HEK293 (cell line): ENCODE results near the gene PDP2.

ENCODE experiments used
- GLIS2 ChIP-seq: fragments of 450-650 bp; formaldehyde crosslinking; IDR thresholded peaks from 2 replicates; pipeline ENCODE4 v1.5.1; 2016; ENCODE audit warnings: missing biosample characterization, missing genetic modification characterization
- ZNF174 ChIP-seq: fragments of 450-650 bp; formaldehyde crosslinking; IDR thresholded peaks from 2 replicates; pipeline ENCODE4 v1.5.0; 2017; ENCODE audit warnings: missing biosample characterization, mild to moderate bottlenecking, missing genetic modification characterization
- ZNF24 ChIP-seq: fragments of 450-650 bp; formaldehyde crosslinking; IDR thresholded peaks from 2 replicates; pipeline ENCODE4 v1.5.1; 2016; ENCODE audit warnings: missing biosample characterization, missing genetic modification characterization
- ZNF558 ChIP-seq: fragments of 450-650 bp; formaldehyde crosslinking; IDR thresholded peaks from 2 replicates; pipeline ENCODE4 v1.5.1; 2016; ENCODE audit warnings: missing biosample characterization, missing genetic modification characterization
- TF ChIP-seq, protein P1 (sequence below): fragments of 450-650 bp; formaldehyde crosslinking; IDR thresholded peaks from 2 replicates; pipeline ENCODE4 v1.5.1; 2016; ENCODE audit warnings: missing biosample characterization, missing genetic modification characterization
- TF ChIP-seq, protein P2 (sequence below): fragments of 450-650 bp; formaldehyde crosslinking; IDR thresholded peaks from 2 replicates; pipeline ENCODE4 v1.5.1; 2016; ENCODE audit warnings: missing biosample characterization, missing genetic modification characterization, borderline replicate concordance
- TF ChIP-seq, protein P3 (sequence below): fragments of 450-650 bp; formaldehyde crosslinking; IDR thresholded peaks from 2 replicates; pipeline ENCODE4 v1.5.1; 2016; ENCODE audit warnings: missing biosample characterization, missing genetic modification characterization
- TF ChIP-seq, protein P4 (sequence below): fragments of 450-650 bp; formaldehyde crosslinking; optimal IDR thresholded peaks from 2 replicates; pipeline ENCODE3; 2016; ENCODE audit warnings: missing biosample characterization, mild to moderate bottlenecking, missing genetic modification characterization

DNA sequence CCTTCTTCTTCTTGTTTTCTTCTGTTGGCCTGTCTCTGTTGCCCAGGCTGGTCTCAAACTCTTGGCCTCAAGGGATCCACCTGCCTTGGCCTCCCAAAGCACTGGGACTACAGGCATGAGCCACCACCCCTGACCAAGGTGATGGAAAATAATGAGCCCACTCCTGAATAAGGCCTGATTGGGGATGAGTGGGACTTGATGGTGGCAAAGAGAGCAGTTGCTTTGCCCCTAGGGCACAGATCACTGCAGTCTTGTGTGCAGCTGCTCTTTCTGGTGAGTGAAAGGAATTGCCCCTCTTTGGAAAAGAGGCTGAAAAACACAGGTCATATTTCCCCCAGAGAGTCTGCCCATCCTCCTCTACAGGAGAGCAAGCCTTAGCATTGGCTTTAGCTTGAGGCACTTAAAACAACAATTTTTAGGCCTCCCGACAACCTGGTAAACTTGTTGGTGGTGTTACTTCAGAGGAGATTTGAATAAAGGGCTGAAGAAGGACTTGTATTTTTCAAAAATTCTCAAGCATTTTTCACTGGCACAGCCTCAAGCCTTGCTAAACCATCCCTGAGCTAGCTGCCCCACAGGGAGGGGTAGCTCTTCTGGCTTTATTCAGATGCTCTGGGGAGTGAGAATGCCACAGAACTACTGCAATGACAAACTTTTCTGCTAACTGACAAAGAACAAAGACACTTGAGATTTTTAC is 6.1 kb upstream of the PDP2 start:
- TF ChIP-seq, protein P1, sequence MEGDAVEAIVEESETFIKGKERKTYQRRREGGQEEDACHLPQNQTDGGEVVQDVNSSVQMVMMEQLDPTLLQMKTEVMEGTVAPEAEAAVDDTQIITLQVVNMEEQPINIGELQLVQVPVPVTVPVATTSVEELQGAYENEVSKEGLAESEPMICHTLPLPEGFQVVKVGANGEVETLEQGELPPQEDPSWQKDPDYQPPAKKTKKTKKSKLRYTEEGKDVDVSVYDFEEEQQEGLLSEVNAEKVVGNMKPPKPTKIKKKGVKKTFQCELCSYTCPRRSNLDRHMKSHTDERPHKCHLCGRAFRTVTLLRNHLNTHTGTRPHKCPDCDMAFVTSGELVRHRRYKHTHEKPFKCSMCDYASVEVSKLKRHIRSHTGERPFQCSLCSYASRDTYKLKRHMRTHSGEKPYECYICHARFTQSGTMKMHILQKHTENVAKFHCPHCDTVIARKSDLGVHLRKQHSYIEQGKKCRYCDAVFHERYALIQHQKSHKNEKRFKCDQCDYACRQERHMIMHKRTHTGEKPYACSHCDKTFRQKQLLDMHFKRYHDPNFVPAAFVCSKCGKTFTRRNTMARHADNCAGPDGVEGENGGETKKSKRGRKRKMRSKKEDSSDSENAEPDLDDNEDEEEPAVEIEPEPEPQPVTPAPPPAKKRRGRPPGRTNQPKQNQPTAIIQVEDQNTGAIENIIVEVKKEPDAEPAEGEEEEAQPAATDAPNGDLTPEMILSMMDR (tag by site-specific recombination), result no peak
- TF ChIP-seq, protein P2, sequence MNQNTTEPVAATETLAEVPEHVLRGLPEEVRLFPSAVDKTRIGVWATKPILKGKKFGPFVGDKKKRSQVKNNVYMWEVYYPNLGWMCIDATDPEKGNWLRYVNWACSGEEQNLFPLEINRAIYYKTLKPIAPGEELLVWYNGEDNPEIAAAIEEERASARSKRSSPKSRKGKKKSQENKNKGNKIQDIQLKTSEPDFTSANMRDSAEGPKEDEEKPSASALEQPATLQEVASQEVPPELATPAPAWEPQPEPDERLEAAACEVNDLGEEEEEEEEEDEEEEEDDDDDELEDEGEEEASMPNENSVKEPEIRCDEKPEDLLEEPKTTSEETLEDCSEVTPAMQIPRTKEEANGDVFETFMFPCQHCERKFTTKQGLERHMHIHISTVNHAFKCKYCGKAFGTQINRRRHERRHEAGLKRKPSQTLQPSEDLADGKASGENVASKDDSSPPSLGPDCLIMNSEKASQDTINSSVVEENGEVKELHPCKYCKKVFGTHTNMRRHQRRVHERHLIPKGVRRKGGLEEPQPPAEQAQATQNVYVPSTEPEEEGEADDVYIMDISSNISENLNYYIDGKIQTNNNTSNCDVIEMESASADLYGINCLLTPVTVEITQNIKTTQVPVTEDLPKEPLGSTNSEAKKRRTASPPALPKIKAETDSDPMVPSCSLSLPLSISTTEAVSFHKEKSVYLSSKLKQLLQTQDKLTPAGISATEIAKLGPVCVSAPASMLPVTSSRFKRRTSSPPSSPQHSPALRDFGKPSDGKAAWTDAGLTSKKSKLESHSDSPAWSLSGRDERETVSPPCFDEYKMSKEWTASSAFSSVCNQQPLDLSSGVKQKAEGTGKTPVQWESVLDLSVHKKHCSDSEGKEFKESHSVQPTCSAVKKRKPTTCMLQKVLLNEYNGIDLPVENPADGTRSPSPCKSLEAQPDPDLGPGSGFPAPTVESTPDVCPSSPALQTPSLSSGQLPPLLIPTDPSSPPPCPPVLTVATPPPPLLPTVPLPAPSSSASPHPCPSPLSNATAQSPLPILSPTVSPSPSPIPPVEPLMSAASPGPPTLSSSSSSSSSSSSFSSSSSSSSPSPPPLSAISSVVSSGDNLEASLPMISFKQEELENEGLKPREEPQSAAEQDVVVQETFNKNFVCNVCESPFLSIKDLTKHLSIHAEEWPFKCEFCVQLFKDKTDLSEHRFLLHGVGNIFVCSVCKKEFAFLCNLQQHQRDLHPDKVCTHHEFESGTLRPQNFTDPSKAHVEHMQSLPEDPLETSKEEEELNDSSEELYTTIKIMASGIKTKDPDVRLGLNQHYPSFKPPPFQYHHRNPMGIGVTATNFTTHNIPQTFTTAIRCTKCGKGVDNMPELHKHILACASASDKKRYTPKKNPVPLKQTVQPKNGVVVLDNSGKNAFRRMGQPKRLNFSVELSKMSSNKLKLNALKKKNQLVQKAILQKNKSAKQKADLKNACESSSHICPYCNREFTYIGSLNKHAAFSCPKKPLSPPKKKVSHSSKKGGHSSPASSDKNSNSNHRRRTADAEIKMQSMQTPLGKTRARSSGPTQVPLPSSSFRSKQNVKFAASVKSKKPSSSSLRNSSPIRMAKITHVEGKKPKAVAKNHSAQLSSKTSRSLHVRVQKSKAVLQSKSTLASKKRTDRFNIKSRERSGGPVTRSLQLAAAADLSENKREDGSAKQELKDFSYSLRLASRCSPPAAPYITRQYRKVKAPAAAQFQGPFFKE (tag by site-specific recombination), result no peak
- TF ChIP-seq, protein P3, sequence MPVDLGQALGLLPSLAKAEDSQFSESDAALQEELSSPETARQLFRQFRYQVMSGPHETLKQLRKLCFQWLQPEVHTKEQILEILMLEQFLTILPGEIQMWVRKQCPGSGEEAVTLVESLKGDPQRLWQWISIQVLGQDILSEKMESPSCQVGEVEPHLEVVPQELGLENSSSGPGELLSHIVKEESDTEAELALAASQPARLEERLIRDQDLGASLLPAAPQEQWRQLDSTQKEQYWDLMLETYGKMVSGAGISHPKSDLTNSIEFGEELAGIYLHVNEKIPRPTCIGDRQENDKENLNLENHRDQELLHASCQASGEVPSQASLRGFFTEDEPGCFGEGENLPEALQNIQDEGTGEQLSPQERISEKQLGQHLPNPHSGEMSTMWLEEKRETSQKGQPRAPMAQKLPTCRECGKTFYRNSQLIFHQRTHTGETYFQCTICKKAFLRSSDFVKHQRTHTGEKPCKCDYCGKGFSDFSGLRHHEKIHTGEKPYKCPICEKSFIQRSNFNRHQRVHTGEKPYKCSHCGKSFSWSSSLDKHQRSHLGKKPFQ (tag by site-specific recombination), result no peak
- TF ChIP-seq ZNF558 (tag by site-specific recombination), result no peak
- TF ChIP-seq, protein P4, sequence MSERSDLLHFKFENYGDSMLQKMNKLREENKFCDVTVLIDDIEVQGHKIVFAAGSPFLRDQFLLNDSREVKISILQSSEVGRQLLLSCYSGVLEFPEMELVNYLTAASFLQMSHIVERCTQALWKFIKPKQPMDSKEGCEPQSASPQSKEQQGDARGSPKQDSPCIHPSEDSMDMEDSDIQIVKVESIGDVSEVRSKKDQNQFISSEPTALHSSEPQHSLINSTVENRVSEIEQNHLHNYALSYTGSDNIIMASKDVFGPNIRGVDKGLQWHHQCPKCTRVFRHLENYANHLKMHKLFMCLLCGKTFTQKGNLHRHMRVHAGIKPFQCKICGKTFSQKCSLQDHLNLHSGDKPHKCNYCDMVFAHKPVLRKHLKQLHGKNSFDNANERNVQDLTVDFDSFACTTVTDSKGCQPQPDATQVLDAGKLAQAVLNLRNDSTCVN (tag by site-specific recombination), result no peak
- TF ChIP-seq GLIS2 (tag by site-specific recombination), result no peak
- no peak for TF ChIP-seq ZNF174 (tag by site-specific recombination)
- TF ChIP-seq ZNF24 (tag by site-specific recombination), result no peak
